K562 (cell line): ENCODE measurements around the gene IRS1. TPM values are rescaled to one million over a fixed set of nuclear protein-coding genes. Genes with fewer than 3 reads are reported as not detected.

ENCODE experiments used
- ATAC-seq: fragments of 200-7000 bp; cut with Tn5 transposase; 3 replicates; pipeline ENCODE4 v1.9.1; 2020; ENCODE audit warnings: moderate library complexity
- BruUV-seq: library from RNA; stranded (reverse); fragments of 400-500 nt; replicated peaks from 2 replicates; lab custom pipeline; 2021; lab: Mats Ljungman, UMichigan
- CTCF ChIA-PET: fragments of 300-600 bp; formaldehyde crosslinking; extraction: SDS; loops from one replicate; lab custom pipeline; 2021; ENCODE audit warnings: low intra/inter-chr PET ratio; lab: Yijun Ruan, JAX
- POLR2A ChIA-PET: fragments of 300-600, 350-650 bp; sonication (Branson Sonifier 250); formaldehyde crosslinking; extraction: SDS; loops from one replicate; lab custom pipeline; 2021; ENCODE audit warnings: antibody characterized with exemption, inconsistent platforms; lab: Yijun Ruan, JAX
- DNase-seq, 4 experiments: peaks; one replicate each; pipeline versions ENCODE4 v3.0.0 to v3.0.0-alpha.2; 2011 to 2018; ENCODE audit warnings: low spot score in 3 of 4, mixed read lengths in 3 of 4; ENCODE audit errors: extremely low read depth in 1 of 4
- FAIRE-seq: peaks from 2 replicates; lab custom pipeline; 2011; peaks lifted over from hg19 to GRCh38; lab: Jason Lieb, UNC
- H2AFZ ChIP-seq: 2 replicates; pipeline ENCODE4 v1.6.0; 2011; ENCODE audit warnings: low read depth, low read length, control low read depth, inconsistent platforms
- H3K27ac ChIP-seq: fragments of 200-600 bp; 3 replicates; pipeline ENCODE4 v1.8.0; 2011; ENCODE audit warnings: low read depth, mild to moderate bottlenecking, control low read depth, inconsistent platforms, low read length, moderate library complexity, mixed read lengths; ENCODE audit errors: extremely low read depth
- H3K27me3 ChIP-seq, 2 experiments: fragments of 300-600 bp in 1 of 2; 2 replicates in 1 of 2; 3 replicates in 1 of 2; pipeline versions ENCODE4 v1.6.0 to v1.8.0; 2011; ENCODE audit warnings: inconsistent platforms in 2 of 2, low read length in 2 of 2, mild to moderate bottlenecking in 1 of 2, mixed read lengths in 1 of 2, moderate library complexity in 1 of 2; ENCODE audit not compliant: control insufficient read depth in 2 of 2, insufficient read depth in 2 of 2
- H3K36me3 ChIP-seq: fragments of 300-600 bp; 3 replicates; pipeline ENCODE4 v1.8.0; 2011; ENCODE audit warnings: mild to moderate bottlenecking, low read length, inconsistent platforms; ENCODE audit not compliant: control insufficient read depth, insufficient read depth
- H3K4me1 ChIP-seq, 2 experiments: fragments of 200-600 bp in 1 of 2; replicated peaks in 1 of 2; 2 replicates in 1 of 2; 3 replicates in 1 of 2; pipeline versions ENCODE4 v1.5.1 to v1.8.0; 2011; ENCODE audit warnings: inconsistent platforms in 2 of 2, low read length in 2 of 2, mild to moderate bottlenecking in 1 of 2, mixed read lengths in 1 of 2, moderate library complexity in 1 of 2; ENCODE audit not compliant: control insufficient read depth in 2 of 2, insufficient read depth in 2 of 2
- H3K4me2 ChIP-seq: 2 replicates; pipeline ENCODE4 v1.6.1; 2011; ENCODE audit warnings: low read length, control low read depth, inconsistent platforms, mixed read lengths; ENCODE audit not compliant: insufficient read depth
- H3K4me3 ChIP-seq: fragments of 200-600 bp; sonication (generic), shearing (Covaris generic); 2 replicates; pipeline ENCODE4 v1.5.1; 2016; ENCODE audit warnings: control low read depth, inconsistent platforms
- H3K79me2 ChIP-seq: fragments of 200-600 bp; 3 replicates; pipeline ENCODE4 v1.8.0; 2011; ENCODE audit warnings: low read length, inconsistent platforms; ENCODE audit not compliant: control insufficient read depth, insufficient read depth
- H3K9ac ChIP-seq, 2 experiments: 2 replicates each; pipeline versions ENCODE4 v1.6.0 to v1.6.1; 2011; ENCODE audit warnings: low read depth in 2 of 2, low read length in 2 of 2, control low read depth in 1 of 2, inconsistent platforms in 1 of 2, mild to moderate bottlenecking in 1 of 2, mixed read lengths in 1 of 2; ENCODE audit not compliant: insufficient read depth in 1 of 2
- H3K9me1 ChIP-seq: one replicate; pipeline ENCODE4 v1.6.0; 2011; ENCODE audit warnings: inconsistent platforms, mild to moderate bottlenecking, low read length, moderate library complexity; ENCODE audit not compliant: control insufficient read depth, insufficient read depth
- H3K9me3 ChIP-seq: replicated peaks from 2 replicates; pipeline ENCODE4 v1.5.1; 2011; ENCODE audit warnings: low read depth, low read length, inconsistent platforms; ENCODE audit not compliant: control insufficient read depth, insufficient read depth
- H4K20me1 ChIP-seq: replicated peaks from 2 replicates; pipeline ENCODE4 v1.6.1; 2011; ENCODE audit warnings: low read length, inconsistent platforms, mixed read lengths; ENCODE audit not compliant: control insufficient read depth, insufficient read depth
- NFIC ChIP-seq: fragments of 450-650 bp; IDR thresholded peaks from 2 replicates; pipeline ENCODE4 v1.6.1; 2017; ENCODE audit warnings: mild to moderate bottlenecking, inconsistent platforms
- WGBS: fragments of 100-300 bp; shearing (Covaris generic); methylation state at CpG from one replicate; pipeline ENCODE4 v1.1.6; 2016; ENCODE audit warnings: low coverage, mixed read lengths; ENCODE audit not compliant: insufficient coverage; ENCODE audit errors: missing lambda C conversion rate; 5-methylcytosine and 5-hydroxymethylcytosine counted together
- in situ Hi-C: fragments of 300-500 bp; cut with MboI; formaldehyde crosslinking; loops from 4 replicates; pipeline ENCODE4 v1.15.0; 2018; ENCODE audit warnings: inconsistent platforms, mixed read lengths
- intact Hi-C: fragments of 100-400 bp; cut with micrococcal nuclease; formaldehyde crosslinking; loops from 2 replicates; pipeline ENCODE4 v1.14.2; 2022
- polyA plus RNA-seq, 8 experiments: library from polyadenylated mRNA; depleted of rRNA in 4 of 8; stranded (reverse) in 5 of 8; unstranded in 3 of 8; fragments of >200 nt; fragmentation: Nextera tagmentation in 2 of 8; fragmentation: Illumina TruSeq in 1 of 8; extraction: Ambion mirVana in 2 of 8; extraction: Trizol in 1 of 8; gene quantifications; 2 replicates each; pipeline versions ENCODE4 v1.2.1 to v1.2.3, GENCODE V29; 2011 to 2014; ENCODE audit warnings: inconsistent platforms in 1 of 8, missing spikeins in 1 of 8
- total RNA-seq, 7 experiments: library from RNA; depleted of rRNA in 6 of 7; stranded (reverse); fragments of >200 nt in 6 of 7; fragmentation: Illumina TruSeq in 2 of 7; extraction: Trizol in 2 of 7; gene quantifications; 2 replicates each; pipeline versions ENCODE4 v1.2.1 to v1.2.3, GENCODE V29; 2011 to 2021; ENCODE audit warnings: low replicate concordance in 1 of 7
- TF ChIP-seq, protein P1 (sequence below): fragments of 450-650 bp; conservative IDR thresholded peaks from 2 replicates; pipeline ENCODE4 v1.6.1; 2016; ENCODE audit warnings: missing genetic modification characterization, low read depth, mild to moderate bottlenecking, control low read depth, missing compliant biosample characterization
- TF ChIP-seq, protein P2 (sequence below), 3 experiments: IDR thresholded peaks in 2 of 3; conservative IDR thresholded peaks in 1 of 3; 2 replicates each; pipeline ENCODE4 v1.5.1; 2011 to 2012; ENCODE audit warnings: low read length in 3 of 3, mild to moderate bottlenecking in 3 of 3, control low read depth in 2 of 3, improper control_type of control experiment in 1 of 3, inconsistent platforms in 1 of 3, low read depth in 1 of 3, mixed read lengths in 1 of 3, moderate library complexity in 1 of 3; ENCODE audit not compliant: insufficient read depth in 2 of 3

The IRS1 gene
- total and polyA plus RNA-seq, 9 of the 15 experiments (the other 6 are each of a cell fraction or from before 2014, with no cell fraction given): under 0.01 to 0.31 (median 0.08) TPM; not detected in 1

DNA sequence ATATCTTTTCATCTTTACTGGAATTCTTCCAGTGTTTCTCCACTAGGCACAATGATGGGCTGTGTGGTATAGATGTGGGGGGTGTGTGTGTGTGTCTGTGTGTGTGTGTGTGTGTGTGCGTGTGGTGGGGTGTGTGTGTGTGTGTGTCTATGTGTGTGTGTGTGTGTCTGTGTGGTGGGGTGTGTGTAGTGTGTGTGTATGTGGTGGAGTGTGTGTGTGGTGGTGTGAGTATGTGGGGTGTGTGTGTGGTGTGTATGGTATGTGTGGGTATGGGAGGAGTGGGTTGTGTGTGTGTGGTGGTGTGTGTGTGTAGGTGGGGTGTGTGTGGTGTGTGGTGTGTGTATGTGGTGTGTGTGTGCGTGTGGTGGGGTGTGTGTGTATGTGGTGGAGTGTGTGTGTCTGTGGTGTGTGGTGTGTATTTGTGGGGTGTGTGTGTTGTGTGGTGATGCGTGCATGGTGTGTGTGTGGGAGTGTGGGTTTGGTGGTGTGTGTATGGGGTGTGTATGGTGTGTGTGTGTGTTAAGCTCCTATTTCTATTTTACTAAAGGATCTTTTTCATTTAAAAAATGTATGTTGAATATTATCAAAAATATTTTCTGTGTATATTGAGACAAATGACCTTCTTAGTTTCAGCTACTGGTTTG lies 84.2 kb downstream of the IRS1 start (continued):
- TF ChIP-seq, protein P1, sequence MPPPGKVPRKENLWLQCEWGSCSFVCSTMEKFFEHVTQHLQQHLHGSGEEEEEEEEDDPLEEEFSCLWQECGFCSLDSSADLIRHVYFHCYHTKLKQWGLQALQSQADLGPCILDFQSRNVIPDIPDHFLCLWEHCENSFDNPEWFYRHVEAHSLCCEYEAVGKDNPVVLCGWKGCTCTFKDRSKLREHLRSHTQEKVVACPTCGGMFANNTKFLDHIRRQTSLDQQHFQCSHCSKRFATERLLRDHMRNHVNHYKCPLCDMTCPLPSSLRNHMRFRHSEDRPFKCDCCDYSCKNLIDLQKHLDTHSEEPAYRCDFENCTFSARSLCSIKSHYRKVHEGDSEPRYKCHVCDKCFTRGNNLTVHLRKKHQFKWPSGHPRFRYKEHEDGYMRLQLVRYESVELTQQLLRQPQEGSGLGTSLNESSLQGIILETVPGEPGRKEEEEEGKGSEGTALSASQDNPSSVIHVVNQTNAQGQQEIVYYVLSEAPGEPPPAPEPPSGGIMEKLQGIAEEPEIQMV (tag): no peak

DNA sequence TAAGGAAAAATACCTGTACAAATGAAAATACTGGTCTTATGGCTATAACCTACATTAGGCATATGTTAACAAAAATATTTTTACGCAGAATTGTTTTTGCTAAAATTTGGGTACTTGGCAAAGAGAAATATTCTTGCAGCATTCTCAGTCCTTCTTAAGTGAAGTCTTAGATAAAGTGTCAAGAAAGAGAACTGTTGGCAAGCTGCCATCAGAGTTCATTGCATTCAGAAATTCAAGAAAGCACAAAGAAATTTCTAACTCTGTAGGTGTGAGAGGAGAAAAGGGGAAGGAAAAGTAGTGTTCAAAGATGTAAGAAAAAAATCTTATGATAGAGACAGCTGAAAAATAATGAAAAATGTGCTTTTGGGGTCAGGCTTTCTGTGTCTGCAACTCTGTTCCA lies 86.7 kb downstream of the IRS1 start:
- in situ Hi-C loops: no loop called here
- Histone ChIP-seq H3K9ac (no peak overlapping the region), H3K4me2 (no peak overlapping the region), H3K36me3 (no peaks in the 10 kb centered on the region), H3K4me3 (no peak overlapping the region), H3K27ac (no peak overlapping the region), H2AFZ (no peak overlapping the region), H4K20me1 (no peaks in the 10 kb centered on the region), H3K4me1 (no peaks in the 10 kb centered on the region), H3K9me3 (no peaks in the 10 kb centered on the region), H3K27me3 (no peaks in the 10 kb centered on the region), H3K79me2 (no peaks in the 10 kb centered on the region), H3K9me1 (no peaks in the 10 kb centered on the region)
- BruUV-seq: no TSS peak
- POLR2A ChIA-PET: no interaction called here
- ATAC-seq: no peak
- DNase-seq: peak in 1 of 4 experiments; percentile 7
- FAIRE-seq: no peak
- TF ChIP-seq, protein P2, sequence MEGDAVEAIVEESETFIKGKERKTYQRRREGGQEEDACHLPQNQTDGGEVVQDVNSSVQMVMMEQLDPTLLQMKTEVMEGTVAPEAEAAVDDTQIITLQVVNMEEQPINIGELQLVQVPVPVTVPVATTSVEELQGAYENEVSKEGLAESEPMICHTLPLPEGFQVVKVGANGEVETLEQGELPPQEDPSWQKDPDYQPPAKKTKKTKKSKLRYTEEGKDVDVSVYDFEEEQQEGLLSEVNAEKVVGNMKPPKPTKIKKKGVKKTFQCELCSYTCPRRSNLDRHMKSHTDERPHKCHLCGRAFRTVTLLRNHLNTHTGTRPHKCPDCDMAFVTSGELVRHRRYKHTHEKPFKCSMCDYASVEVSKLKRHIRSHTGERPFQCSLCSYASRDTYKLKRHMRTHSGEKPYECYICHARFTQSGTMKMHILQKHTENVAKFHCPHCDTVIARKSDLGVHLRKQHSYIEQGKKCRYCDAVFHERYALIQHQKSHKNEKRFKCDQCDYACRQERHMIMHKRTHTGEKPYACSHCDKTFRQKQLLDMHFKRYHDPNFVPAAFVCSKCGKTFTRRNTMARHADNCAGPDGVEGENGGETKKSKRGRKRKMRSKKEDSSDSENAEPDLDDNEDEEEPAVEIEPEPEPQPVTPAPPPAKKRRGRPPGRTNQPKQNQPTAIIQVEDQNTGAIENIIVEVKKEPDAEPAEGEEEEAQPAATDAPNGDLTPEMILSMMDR (IDR thresholded peaks at IDR 0.05 in 2 of 3, conservative IDR thresholded peaks at IDR 0.05 in 1 of 3; ENCODE audit: insufficient read depth in 2 of 3, low read depth in 1 of 3, low read length in 3 of 3): no peak
- TF ChIP-seq NFIC: peak; percentile 82
- intact Hi-C loops: no loop called here
- CTCF ChIA-PET: no interaction called here
- WGBS: 10% methylated on average over 1 of the region's 1 CpG
